ENCODE measurements around the gene LDLR. TPM values are rescaled to one million over a fixed set of nuclear protein-coding genes. Genes with fewer than 3 reads are reported as not detected.
"Not testable (repeated sequence)": the region's sequence is repeated elsewhere in the genome, so short reads cannot be mapped to it uniquely, and the experiment has no call there.

The LDLR gene
- total RNA-seq, 2 experiments from 2014 or later, result 67.3 to 68.8 TPM

GRCh38 chr19:11179145-11179465 is 89.8 kb downstream of the LDLR start:
- not testable (repeated sequence) for DNase-seq, H3K4me3 Mint-ChIP-seq, H3K9me3 Mint-ChIP-seq, H3K4me1 Mint-ChIP-seq, H3K27me3 Mint-ChIP-seq, H3K27ac Mint-ChIP-seq, H3K36me3 Mint-ChIP-seq

- Mint-ChIP-seq H3K4me3 (no peak overlapping the region), H3K27ac (no peak overlapping the region), H3K9me3 (no peaks in the 10 kb centered on the region), H3K36me3 (no peaks in the 10 kb centered on the region), H3K4me1 (peaks cover 6% of the 10 kb centered on the region), H3K27me3 (peaks cover 7% of the 10 kb centered on the region)
- no peak for DNase-seq
Observed at GRCh38 chr19:11179716-11180297, 90.5 kb downstream of the LDLR start.

- Mint-ChIP-seq H3K27me3 (peaks cover 7% of the 10 kb centered on the region), H3K36me3 (no peaks in the 10 kb centered on the region), H3K9me3 (no peaks in the 10 kb centered on the region), H3K27ac (no peak overlapping the region), H3K4me3 (no peak overlapping the region), H3K4me1 (peaks cover 6% of the 10 kb centered on the region)
- no peak for DNase-seq
Observed at GRCh38 chr19:11180346-11180745, 91.1 kb downstream of the LDLR start.

- not testable (repeated sequence) for H3K27me3 Mint-ChIP-seq, H3K9me3 Mint-ChIP-seq, H3K27ac Mint-ChIP-seq, H3K4me3 Mint-ChIP-seq, DNase-seq, H3K36me3 Mint-ChIP-seq, H3K4me1 Mint-ChIP-seq
Observed at GRCh38 chr19:11180975-11181374, 91.7 kb downstream of the LDLR start.

- H3K9me3 Mint-ChIP-seq, result no peaks in the 10 kb centered on the region
- no peaks in the 10 kb centered on the region for H3K36me3 Mint-ChIP-seq
Observed at GRCh38 chr19:11181488-11181887, 92.2 kb downstream of the LDLR start.

More at GRCh38 chr19:11181488-11181887, 92.2 kb downstream of the LDLR start:
- Mint-ChIP-seq H3K4me3 (no peak overlapping the region), H3K27me3 (peaks cover 7% of the 10 kb centered on the region), H3K4me1 (peaks cover 6% of the 10 kb centered on the region), H3K27ac (no peak overlapping the region)
- DNase-seq, result no peak

Other genes with a start within 250 kb of the LDLR start
- 1 to 10 TPM; 1.8 to 2.0 TPM for gene C19orf38, start 241.0 kb upstream of the LDLR start, total RNA-seq
- gene CARM1, start 217.9 kb upstream of the LDLR start, total RNA-seq, result 10 to 100 TPM; 85.0 to 86.8 TPM
- gene YIPF2, start 160.8 kb upstream of the LDLR start, total RNA-seq, result 10 to 100 TPM; 22.3 to 24.0 TPM
- 10 to 100 TPM; 17.6 to 19.0 TPM for gene TIMM29, start 160.7 kb upstream of the LDLR start, total RNA-seq
- gene SMARCA4, start 128.4 kb upstream of the LDLR start, total RNA-seq, result 100 to 1,000 TPM; 108 to 109 TPM
- 10 to 100 TPM; 54.4 TPM for gene SPC24, start 66.3 kb downstream of the LDLR start, total RNA-seq
- gene KANK2, start 108.1 kb downstream of the LDLR start, total RNA-seq, result 1 to 10 TPM in 1 of 2 experiments, under 1 TPM in 1; 0.98 to 1.8 TPM
- gene ANGPTL8, start 150.2 kb downstream of the LDLR start, total RNA-seq, result not detected
- 1 to 10 TPM; 3.3 to 4.8 TPM for gene DOCK6, start 173.1 kb downstream of the LDLR start, total RNA-seq
- gene TSPAN16, start 206.7 kb downstream of the LDLR start, total RNA-seq, result not detected

Measured in activated naive CD8-positive, alpha-beta T cell treated with anti-CD3 and anti-CD28 coated beads for 36 hours (primary cell).